ENCODE measurements around the gene RPS6KA2. TPM values are rescaled to one million over a fixed set of nuclear protein-coding genes. Genes with fewer than 3 reads are reported as not detected.

RPS6KA2 gene
- total and polyA plus RNA-seq, 2 experiments from 2014 or later: 45.1 to 49.0 TPM

- WGBS, 2 experiments (ENCODE audit: low coverage in 1 of 2, low lambda C conversion rate in 2 of 2, missing lambda C conversion rate in 2 of 2): 92 to 93% methylated on average over 24 to 25 of the region's 25 CpGs
Measured at GRCh38 chr6:166507809-166508564, 119.1 kb downstream of the RPS6KA2 start.

GRCh38 chr6:166507380-166507779, 119.7 kb downstream of the RPS6KA2 start:
- Histone ChIP-seq H4K20me1 (ENCODE audit: insufficient read depth) (no peaks in the 10 kb centered on the region), H3K9me3 (ENCODE audit: low read depth) (no peaks in the 10 kb centered on the region), H3K9me2 (ENCODE audit: insufficient read depth) (no peaks in the 10 kb centered on the region), H3K4me2 (ENCODE audit: unreplicated experiment) (no peak overlapping the region), H2AFZ (no peak overlapping the region), H3K79me2 (ENCODE audit: insufficient read depth) (no peaks in the 10 kb centered on the region), H3F3A (ENCODE audit: insufficient read depth) (no peaks in the 10 kb centered on the region), H3K27me3 (replicated peaks; ENCODE audit: insufficient read depth) (no peaks in the 10 kb centered on the region), H3K9ac (no peak overlapping the region), H3K4me3 (no peak overlapping the region), H3K36me3 (ENCODE audit: low read depth) (peaks cover 13% of the 10 kb centered on the region; the same call in 1 of the 2 replicates), H3K4me1 (ENCODE audit: insufficient read depth) (no peaks in the 10 kb centered on the region), H3K27ac (no peak overlapping the region)
- WGBS, 2 experiments (ENCODE audit: low coverage in 1 of 2, low lambda C conversion rate in 2 of 2, missing lambda C conversion rate in 2 of 2): 89 to 90% methylated on average over 2 of the region's 2 CpGs
- in situ Hi-C loops (cut with MboI): no loop called here
- TF ChIP-seq EZH2phosphoT487 (IDR thresholded peaks at IDR 0.05; ENCODE audit: insufficient read depth, low read depth) (no peak), EZH2 (IDR thresholded peaks at IDR 0.05; ENCODE audit: insufficient read depth, poor library complexity, severe bottlenecking) (no peak)
- no peak for DNase-seq

More at GRCh38 chr6:166507809-166508564, 119.1 kb downstream of the RPS6KA2 start:
- no peak for DNase-seq
- Histone ChIP-seq H3K9me2 (ENCODE audit: insufficient read depth) (no peaks in the 10 kb centered on the region), H3F3A (ENCODE audit: insufficient read depth) (no peaks in the 10 kb centered on the region), H3K4me3 (no peak overlapping the region), H3K9me3 (ENCODE audit: low read depth) (no peaks in the 10 kb centered on the region), H3K36me3 (ENCODE audit: low read depth) (peaks cover 12% of the 10 kb centered on the region; the same call in 1 of the 2 replicates), H4K20me1 (ENCODE audit: insufficient read depth) (no peaks in the 10 kb centered on the region), H3K9ac (no peak overlapping the region), H3K79me2 (ENCODE audit: insufficient read depth) (no peaks in the 10 kb centered on the region), H3K4me1 (ENCODE audit: insufficient read depth) (no peaks in the 10 kb centered on the region), H2AFZ (no peak overlapping the region), H3K27ac (no peak overlapping the region), H3K27me3 (replicated peaks; ENCODE audit: insufficient read depth) (no peaks in the 10 kb centered on the region), H3K4me2 (ENCODE audit: unreplicated experiment) (no peak overlapping the region)
- in situ Hi-C loops (cut with MboI): no loop called here
- TF ChIP-seq EZH2phosphoT487 (IDR thresholded peaks at IDR 0.05; ENCODE audit: insufficient read depth, low read depth) (no peak), EZH2 (IDR thresholded peaks at IDR 0.05; ENCODE audit: insufficient read depth, poor library complexity, severe bottlenecking) (no peak)

- H3K9me2 ChIP-seq (ENCODE audit: insufficient read depth): no peaks in the 10 kb centered on the region
- no peaks in the 10 kb centered on the region for H3K79me2 ChIP-seq (ENCODE audit: insufficient read depth)
- H4K20me1 ChIP-seq (ENCODE audit: insufficient read depth): no peaks in the 10 kb centered on the region
- H3K4me3 ChIP-seq: no peak overlapping the region
- no peaks in the 10 kb centered on the region for H3K4me1 ChIP-seq (ENCODE audit: insufficient read depth)
- no peak for TF ChIP-seq EZH2 (IDR thresholded peaks at IDR 0.05; ENCODE audit: insufficient read depth, poor library complexity, severe bottlenecking)
- no peak for TF ChIP-seq EZH2phosphoT487 (IDR thresholded peaks at IDR 0.05; ENCODE audit: insufficient read depth, low read depth)
- H3K9me3 ChIP-seq (ENCODE audit: low read depth): no peaks in the 10 kb centered on the region
- H3F3A ChIP-seq (ENCODE audit: insufficient read depth): no peaks in the 10 kb centered on the region
- peaks cover 13% of the 10 kb centered on the region; the same call in 1 of the 2 replicates for H3K36me3 ChIP-seq (ENCODE audit: low read depth)
- H2AFZ ChIP-seq: no peak overlapping the region
- no peaks in the 10 kb centered on the region for H3K27me3 ChIP-seq (replicated peaks; ENCODE audit: insufficient read depth)
- no peak overlapping the region for H3K9ac ChIP-seq
- no peak overlapping the region for H3K4me2 ChIP-seq (ENCODE audit: unreplicated experiment)
- WGBS, 2 experiments (ENCODE audit: low coverage in 1 of 2, low lambda C conversion rate in 2 of 2, missing lambda C conversion rate in 2 of 2): 91 to 94% methylated on average over 23 to 28 of the region's 28 CpGs
- no peak overlapping the region for H3K27ac ChIP-seq
- in situ Hi-C loops (cut with MboI): no loop called here
- no peak for DNase-seq
Measured at GRCh38 chr6:166505133-166505905, 121.7 kb downstream of the RPS6KA2 start.

- Histone ChIP-seq H3K27ac (no peak overlapping the region), H3K27me3 (replicated peaks; ENCODE audit: insufficient read depth) (no peaks in the 10 kb centered on the region), H3F3A (ENCODE audit: insufficient read depth) (no peaks in the 10 kb centered on the region), H3K4me3 (no peak overlapping the region), H3K4me2 (ENCODE audit: unreplicated experiment) (no peak overlapping the region), H3K9ac (no peak overlapping the region), H3K9me2 (ENCODE audit: insufficient read depth) (no peaks in the 10 kb centered on the region), H3K4me1 (ENCODE audit: insufficient read depth) (no peaks in the 10 kb centered on the region), H2AFZ (no peak overlapping the region), H4K20me1 (ENCODE audit: insufficient read depth) (no peaks in the 10 kb centered on the region), H3K79me2 (ENCODE audit: insufficient read depth) (no peaks in the 10 kb centered on the region), H3K9me3 (ENCODE audit: low read depth) (no peaks in the 10 kb centered on the region), H3K36me3 (ENCODE audit: low read depth) (peaks cover 8% of the 10 kb centered on the region; the same call in 1 of the 2 replicates)
- WGBS, 2 experiments (ENCODE audit: low coverage in 1 of 2, low lambda C conversion rate in 2 of 2, missing lambda C conversion rate in 2 of 2): 69 to 71% methylated on average over 9 of the region's 9 CpGs
- in situ Hi-C loops (cut with MboI): no loop called here
- DNase-seq: no peak
- TF ChIP-seq EZH2phosphoT487 (IDR thresholded peaks at IDR 0.05; ENCODE audit: insufficient read depth, low read depth): no peak
- TF ChIP-seq EZH2 (IDR thresholded peaks at IDR 0.05; ENCODE audit: insufficient read depth, poor library complexity, severe bottlenecking): no peak
Measured at GRCh38 chr6:166504100-166504499, 123.0 kb downstream of the RPS6KA2 start.

Measured in GM23248 (cell line).